AG10803 (cell line): ENCODE results near the gene COG2.

Source experiments
- DNase-seq: peaks from one replicate; pipeline ENCODE4 v3.0.0; 2010; ENCODE audit warnings: low read depth
- H3K4me3 ChIP-seq: 2 replicates; pipeline ENCODE4 v1.5.1; 2011; ENCODE audit warnings: mild to moderate bottlenecking, low read length, control low read depth
- CTCF ChIP-seq: conservative IDR thresholded peaks from 2 replicates; pipeline ENCODE4 v1.5.1; 2011; ENCODE audit warnings: mild to moderate bottlenecking, low read length, control low read depth, inconsistent platforms

The COG2 gene

GRCh38 chr1:230642263-230642959 lies at the start of gene COG2:
Gene COG2 (plus strand): TSS chr1:230642481. CDS start chr1:230642607, 126 bp downstream.
- peak; percentile 78 for TF ChIP-seq CTCF
- peak; percentile 93 for DNase-seq
- peak within 1 kb of the TSS; percentile 93 for H3K4me3 ChIP-seq

- TF ChIP-seq CTCF, result no peak
Observed at GRCh38 chr1:230592848-230593414, 49.4 kb upstream of the COG2 start.

GRCh38 chr1:230594214-230594773 lies 48.0 kb upstream of the COG2 start:
- no peak for DNase-seq
- H3K4me3 ChIP-seq, result no peak overlapping the region
- no peak for TF ChIP-seq CTCF

More at GRCh38 chr1:230592848-230593414, 49.4 kb upstream of the COG2 start:
- no peak for DNase-seq
- no peak overlapping the region for H3K4me3 ChIP-seq

- no peak for TF ChIP-seq CTCF
- no peak overlapping the region for H3K4me3 ChIP-seq
- DNase-seq, result no peak
Observed at GRCh38 chr1:230595181-230595580, 47.1 kb upstream of the COG2 start.

GRCh38 chr1:230596306-230596705 lies 46.0 kb upstream of the COG2 start:
- H3K4me3 ChIP-seq, result no peak overlapping the region
- no peak for TF ChIP-seq CTCF
- DNase-seq, result no peak

GRCh38 chr1:230598745-230599144 lies 43.5 kb upstream of the COG2 start:
- H3K4me3 ChIP-seq, result no peak overlapping the region
- no peak for TF ChIP-seq CTCF
- no peak for DNase-seq
